ENCODE measurements around the gene SDK1.

The SDK1 gene

GRCh38 chr7:4018601-4019316, 717.7 kb downstream of the SDK1 start:
- DNase-seq (ENCODE audit: low read depth in 2 of 2) = no peak

- DNase-seq (ENCODE audit: low read depth in 2 of 2) = no peak
Measured at GRCh38 chr7:4020086-4020485, 719.0 kb downstream of the SDK1 start.

- DNase-seq (ENCODE audit: low read depth in 2 of 2) = no peak
Measured at GRCh38 chr7:4021413-4021812, 720.4 kb downstream of the SDK1 start.

GRCh38 chr7:4022265-4022664, 721.2 kb downstream of the SDK1 start:
- no peak for DNase-seq (ENCODE audit: low read depth in 2 of 2)

- no peak for DNase-seq (ENCODE audit: low read depth in 2 of 2)
Measured at GRCh38 chr7:4023502-4023901, 722.5 kb downstream of the SDK1 start.

GRCh38 chr7:4024133-4024532, 723.1 kb downstream of the SDK1 start:
- DNase-seq (ENCODE audit: low read depth in 2 of 2) = no peak

GRCh38 chr7:4024806-4025205, 723.8 kb downstream of the SDK1 start:
- DNase-seq (ENCODE audit: low read depth in 2 of 2) = no peak

- no peak for DNase-seq (ENCODE audit: low read depth in 2 of 2)
Measured at GRCh38 chr7:4025210-4025609, 724.2 kb downstream of the SDK1 start.

GRCh38 chr7:4025694-4026615, 724.9 kb downstream of the SDK1 start:
- DNase-seq (ENCODE audit: low read depth in 2 of 2) = no peak

- no peak for DNase-seq (ENCODE audit: low read depth in 2 of 2)
Measured at GRCh38 chr7:4026941-4027486, 726.0 kb downstream of the SDK1 start.

GRCh38 chr7:4028221-4028620, 727.2 kb downstream of the SDK1 start:
- no peak for DNase-seq (ENCODE audit: low read depth in 2 of 2)

- DNase-seq (ENCODE audit: low read depth in 2 of 2) = no peak
Measured at GRCh38 chr7:4029941-4030340, 728.9 kb downstream of the SDK1 start.

- no peak for DNase-seq (ENCODE audit: low read depth in 2 of 2)
Measured at GRCh38 chr7:4030346-4030950, 729.4 kb downstream of the SDK1 start.

GRCh38 chr7:4033996-4034395, 732.9 kb downstream of the SDK1 start:
- DNase-seq (ENCODE audit: low read depth in 2 of 2) = no peak

GRCh38 chr7:4037308-4037707, 736.3 kb downstream of the SDK1 start:
- DNase-seq (ENCODE audit: low read depth in 2 of 2) = no peak

- no peak for DNase-seq (ENCODE audit: low read depth in 2 of 2)
Measured at GRCh38 chr7:4037877-4038276, 736.8 kb downstream of the SDK1 start.

GRCh38 chr7:4040109-4040928, 739.3 kb downstream of the SDK1 start:
- DNase-seq (ENCODE audit: low read depth in 2 of 2) = no peak

GRCh38 chr7:4042402-4043045, 741.5 kb downstream of the SDK1 start:
- DNase-seq (ENCODE audit: low read depth in 2 of 2) = no peak

- DNase-seq (ENCODE audit: low read depth in 2 of 2) = no peak
Measured at GRCh38 chr7:4043988-4044387, 742.9 kb downstream of the SDK1 start.

GRCh38 chr7:4045450-4045849, 744.4 kb downstream of the SDK1 start:
- no peak for DNase-seq (ENCODE audit: low read depth in 2 of 2)

- DNase-seq (ENCODE audit: low read depth in 2 of 2) = no peak
Measured at GRCh38 chr7:4045975-4046374, 744.9 kb downstream of the SDK1 start.
